ENCODE results near the gene PSMA3.
"Not testable (repeated sequence)": the region's sequence is repeated elsewhere in the genome, so short reads cannot be mapped to it uniquely, and the experiment has no call there.

Gene PSMA3

DNA sequence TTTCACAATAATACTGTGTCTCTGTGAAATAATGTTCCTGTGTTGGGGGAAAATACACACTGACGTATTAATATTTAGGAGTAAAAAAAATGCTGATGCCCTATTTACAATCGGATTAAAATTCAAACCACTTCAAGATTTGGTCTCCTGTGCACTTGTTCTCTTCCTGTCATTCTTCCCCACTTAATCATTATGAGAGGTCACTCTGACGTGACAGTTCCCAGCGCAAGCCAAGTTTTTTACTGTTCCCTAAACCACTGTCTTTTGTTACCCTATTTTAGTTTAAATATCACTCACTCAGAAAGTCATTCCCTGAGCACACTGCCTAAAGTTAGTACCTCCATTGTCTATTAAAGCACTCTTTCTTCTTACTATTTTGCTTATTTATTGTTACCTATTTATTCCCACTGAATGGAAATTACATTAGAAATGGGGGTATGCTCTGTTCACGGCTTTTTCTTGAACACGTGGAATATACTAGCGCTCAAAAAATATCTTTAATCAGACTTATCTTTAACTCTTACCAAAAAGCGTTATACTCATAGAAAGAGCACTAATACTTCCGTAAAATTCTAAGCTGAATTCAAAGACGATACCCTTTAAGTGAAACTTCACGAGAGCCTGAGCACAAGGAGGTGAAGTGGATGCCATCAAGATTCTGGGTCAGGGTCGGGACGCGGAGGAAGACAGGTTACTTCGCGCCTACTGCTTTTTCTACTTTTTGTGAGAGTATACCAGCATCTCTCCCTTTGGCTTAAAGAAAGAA lies 670 bp upstream of the PSMA3 start:
- Mint-ChIP-seq H3K4me3 (peak overlapping the region; percentile 88), H3K9me3 (no peaks in the 10 kb centered on the region), H3K36me3 (ENCODE audit: low read depth) (peaks cover 14% of the 10 kb centered on the region), H3K27ac (peak overlapping the region; percentile 96), H3K27me3 (ENCODE audit: low read depth) (peaks cover 3% of the 10 kb centered on the region), H3K4me1 (ENCODE audit: low read depth) (peaks cover 36% of the 10 kb centered on the region)
- no peak for DNase-seq (ENCODE audit: low spot score)

- H3K4me3 Mint-ChIP-seq: peak overlapping the region; percentile 88
- peak overlapping the region; percentile 96 for H3K27ac Mint-ChIP-seq
- peaks cover 36% of the 10 kb centered on the region for H3K4me1 Mint-ChIP-seq (ENCODE audit: low read depth)
- H3K27me3 Mint-ChIP-seq (ENCODE audit: low read depth): no peaks in the 10 kb centered on the region
- no peak for DNase-seq (ENCODE audit: low spot score)
- H3K9me3 Mint-ChIP-seq: no peaks in the 10 kb centered on the region
- peaks cover 19% of the 10 kb centered on the region for H3K36me3 Mint-ChIP-seq (ENCODE audit: low read depth)
These were observed 919 bp downstream of the PSMA3 start for GRCh38 chr14:58245562-58245961.

DNA sequence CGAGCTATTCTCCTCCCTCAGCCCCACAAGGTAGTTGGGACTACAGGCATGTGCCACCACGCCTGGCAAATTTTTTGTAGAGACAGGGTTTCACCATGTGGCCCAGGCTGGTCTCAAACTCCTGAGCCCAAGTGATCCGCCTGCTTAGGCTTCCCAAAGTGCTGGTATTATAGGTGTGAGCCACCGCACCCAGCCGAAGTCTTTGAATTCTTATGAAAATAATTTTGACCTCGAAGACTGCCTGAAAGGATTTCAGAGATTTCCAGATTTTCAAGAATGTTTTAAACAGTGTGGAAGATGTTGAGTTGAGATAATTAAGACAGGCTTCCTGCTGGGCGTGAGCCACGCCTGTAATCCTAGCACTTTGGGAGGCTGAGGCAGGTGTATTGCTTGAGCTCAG lies 5.0 kb downstream of the PSMA3 start:
- no peak overlapping the region for H3K27ac Mint-ChIP-seq
- H3K27me3 Mint-ChIP-seq (ENCODE audit: low read depth): no peaks in the 10 kb centered on the region
- H3K9me3 Mint-ChIP-seq: no peaks in the 10 kb centered on the region
- no peak for DNase-seq (ENCODE audit: low spot score)
- H3K4me3 Mint-ChIP-seq: no peak overlapping the region
- H3K36me3 Mint-ChIP-seq (ENCODE audit: low read depth): peaks cover 40% of the 10 kb centered on the region
- H3K4me1 Mint-ChIP-seq (ENCODE audit: low read depth): peaks cover 28% of the 10 kb centered on the region

DNA sequence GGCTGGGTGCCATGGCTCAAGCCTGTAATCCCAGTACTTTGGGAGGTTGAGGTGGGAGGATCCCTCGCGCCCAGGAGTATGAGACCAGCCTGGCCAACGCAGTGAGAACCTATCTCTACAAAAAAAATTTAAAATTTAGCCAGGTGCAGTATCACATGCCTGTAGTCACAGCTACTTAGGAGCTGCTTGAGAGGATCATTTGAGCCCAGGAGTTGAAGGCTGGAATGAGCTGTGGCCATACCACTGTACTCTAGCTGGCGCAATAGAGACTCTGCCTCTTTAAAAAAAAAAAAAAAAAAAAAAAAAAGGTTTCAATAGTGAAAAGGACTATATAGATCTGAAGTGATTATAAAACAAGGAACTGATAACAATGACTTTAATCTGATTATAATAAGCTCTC lies 13.5 kb downstream of the PSMA3 start:
- H3K4me1 Mint-ChIP-seq (ENCODE audit: low read depth): peaks cover 2% of the 10 kb centered on the region
- H3K27me3 Mint-ChIP-seq (ENCODE audit: low read depth): no peaks in the 10 kb centered on the region
- H3K9me3 Mint-ChIP-seq: no peaks in the 10 kb centered on the region
- peaks cover 45% of the 10 kb centered on the region for H3K36me3 Mint-ChIP-seq (ENCODE audit: low read depth)
- H3K27ac Mint-ChIP-seq: no peak overlapping the region
- no peak overlapping the region for H3K4me3 Mint-ChIP-seq
- no peak for DNase-seq (ENCODE audit: low spot score)

GRCh38 chr14:58262005-58262404 lies 17.4 kb downstream of the PSMA3 start:
- H3K4me3 Mint-ChIP-seq; H3K27me3 Mint-ChIP-seq (ENCODE audit: low read depth); DNase-seq (ENCODE audit: low spot score); H3K27ac Mint-ChIP-seq; H3K9me3 Mint-ChIP-seq; H3K4me1 Mint-ChIP-seq (ENCODE audit: low read depth): not testable (repeated sequence)
- H3K36me3 Mint-ChIP-seq (ENCODE audit: low read depth): peaks cover 62% of the 10 kb centered on the region

DNA sequence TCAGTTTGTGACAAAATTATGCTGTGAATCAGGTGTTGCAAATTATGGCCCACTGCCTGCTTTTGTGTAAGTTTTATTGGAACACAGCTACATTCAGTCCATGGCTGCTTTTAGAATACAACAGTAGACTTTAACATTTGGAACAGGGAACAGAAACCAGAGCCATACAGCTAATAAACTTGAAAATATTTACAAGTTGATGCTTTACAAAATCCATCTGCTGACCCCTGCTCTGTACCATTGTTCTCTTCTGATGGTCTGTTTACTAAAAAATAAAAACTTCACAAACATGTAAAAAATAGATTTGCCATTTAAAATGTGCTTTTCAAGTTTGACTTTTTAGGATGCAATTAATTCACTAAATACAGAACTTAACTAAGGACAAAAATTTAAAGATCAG lies 20.8 kb downstream of the PSMA3 start:
- Mint-ChIP-seq H3K4me1 (ENCODE audit: low read depth) (peaks cover 6% of the 10 kb centered on the region), H3K36me3 (ENCODE audit: low read depth) (peaks cover 64% of the 10 kb centered on the region), H3K27me3 (ENCODE audit: low read depth) (no peaks in the 10 kb centered on the region), H3K4me3 (no peak overlapping the region), H3K27ac (no peak overlapping the region), H3K9me3 (no peaks in the 10 kb centered on the region)
- no peak for DNase-seq (ENCODE audit: low spot score)

GRCh38 chr14:58270628-58271027 lies 26.0 kb downstream of the PSMA3 start:
- Mint-ChIP-seq H3K27ac (no peak overlapping the region), H3K27me3 (ENCODE audit: low read depth) (no peaks in the 10 kb centered on the region), H3K4me3 (no peak overlapping the region), H3K9me3 (no peaks in the 10 kb centered on the region), H3K36me3 (ENCODE audit: low read depth) (peaks cover 73% of the 10 kb centered on the region), H3K4me1 (ENCODE audit: low read depth) (peaks cover 24% of the 10 kb centered on the region)
- DNase-seq (ENCODE audit: low spot score): no peak

GRCh38 chr14:58272588-58273372 lies 28.1 kb downstream of the PSMA3 start:
- Mint-ChIP-seq H3K36me3 (ENCODE audit: low read depth) (peaks cover 70% of the 10 kb centered on the region), H3K27me3 (ENCODE audit: low read depth) (no peaks in the 10 kb centered on the region), H3K4me1 (ENCODE audit: low read depth) (peaks cover 37% of the 10 kb centered on the region), H3K27ac (no peak overlapping the region), H3K9me3 (no peaks in the 10 kb centered on the region), H3K4me3 (no peak overlapping the region)
- no peak for DNase-seq (ENCODE audit: low spot score)

- H3K36me3 Mint-ChIP-seq (ENCODE audit: low read depth): peaks cover 74% of the 10 kb centered on the region
- DNase-seq (ENCODE audit: low spot score): no peak
- peaks cover 36% of the 10 kb centered on the region for H3K4me1 Mint-ChIP-seq (ENCODE audit: low read depth)
- H3K27me3 Mint-ChIP-seq (ENCODE audit: low read depth): no peaks in the 10 kb centered on the region
- no peaks in the 10 kb centered on the region for H3K9me3 Mint-ChIP-seq
- H3K4me3 Mint-ChIP-seq: peak overlapping the region; percentile 69
- H3K27ac Mint-ChIP-seq: peak overlapping the region; percentile 89
These were observed 30.2 kb downstream of the PSMA3 start for GRCh38 chr14:58274881-58275280.

- Mint-ChIP-seq H3K36me3 (ENCODE audit: low read depth) (peaks cover 71% of the 10 kb centered on the region), H3K4me3 (peak overlapping the region; percentile 69), H3K27me3 (ENCODE audit: low read depth) (no peaks in the 10 kb centered on the region), H3K9me3 (no peaks in the 10 kb centered on the region), H3K27ac (peak overlapping the region; percentile 89), H3K4me1 (ENCODE audit: low read depth) (peaks cover 37% of the 10 kb centered on the region)
- no peak for DNase-seq (ENCODE audit: low spot score)
These were observed 31.0 kb downstream of the PSMA3 start for GRCh38 chr14:58275527-58276190.

DNA sequence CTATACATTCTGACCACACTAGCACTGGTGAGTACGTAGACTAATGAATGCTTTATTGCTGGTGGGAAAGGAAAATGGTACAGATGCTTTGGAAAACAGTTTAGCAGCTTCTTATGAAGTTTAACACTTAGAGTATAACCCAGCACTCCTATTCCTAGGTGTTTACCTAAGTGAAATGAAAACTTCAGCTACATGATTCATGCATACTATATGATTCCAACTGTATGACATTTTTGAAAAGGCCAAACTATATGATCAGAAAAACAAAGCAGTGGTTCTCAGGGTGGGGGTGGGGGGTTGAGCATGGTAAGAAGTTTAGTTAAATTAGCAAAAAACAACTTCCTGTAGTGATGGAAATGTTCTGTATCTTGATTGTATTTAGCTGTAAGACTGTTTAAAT lies 31.6 kb downstream of the PSMA3 start:
- DNase-seq (ENCODE audit: low spot score): no peak
- Mint-ChIP-seq H3K36me3 (ENCODE audit: low read depth) (peaks cover 72% of the 10 kb centered on the region), H3K4me1 (ENCODE audit: low read depth) (peaks cover 39% of the 10 kb centered on the region), H3K27ac (peak overlapping the region; percentile 11), H3K9me3 (no peaks in the 10 kb centered on the region), H3K4me3 (no peak overlapping the region), H3K27me3 (ENCODE audit: low read depth) (no peaks in the 10 kb centered on the region)

DNA sequence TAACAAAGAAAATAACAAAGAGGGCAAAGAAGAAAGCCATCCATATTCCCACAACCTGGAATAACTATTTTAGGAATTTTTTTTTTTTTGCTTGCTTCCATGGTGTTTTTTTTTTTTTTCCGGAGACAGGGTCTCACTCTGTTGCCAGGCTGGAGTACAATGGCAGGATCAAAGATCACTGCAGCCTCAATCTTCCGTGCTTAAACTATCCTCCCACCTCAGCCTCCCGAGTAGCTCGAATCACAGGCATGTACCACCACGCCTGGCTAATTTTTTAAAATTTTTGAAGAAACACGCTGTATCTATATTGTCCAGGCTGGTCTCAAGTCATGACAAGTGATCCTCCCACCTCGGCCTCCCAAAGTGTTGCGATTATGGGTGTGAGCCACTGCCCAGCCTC lies 33.5 kb downstream of the PSMA3 start:
- H3K36me3 Mint-ChIP-seq (ENCODE audit: low read depth): peaks cover 73% of the 10 kb centered on the region
- DNase-seq (ENCODE audit: low spot score): no peak
- no peak overlapping the region for H3K27ac Mint-ChIP-seq
- no peaks in the 10 kb centered on the region for H3K27me3 Mint-ChIP-seq (ENCODE audit: low read depth)
- H3K4me1 Mint-ChIP-seq (ENCODE audit: low read depth): peaks cover 56% of the 10 kb centered on the region
- H3K4me3 Mint-ChIP-seq: no peak overlapping the region
- H3K9me3 Mint-ChIP-seq: no peaks in the 10 kb centered on the region

- Mint-ChIP-seq H3K9me3 (no peaks in the 10 kb centered on the region), H3K27me3 (ENCODE audit: low read depth) (no peaks in the 10 kb centered on the region), H3K4me3 (peak overlapping the region; percentile 67), H3K27ac (peak overlapping the region; percentile 90), H3K4me1 (ENCODE audit: low read depth) (peaks cover 49% of the 10 kb centered on the region), H3K36me3 (ENCODE audit: low read depth) (peaks cover 75% of the 10 kb centered on the region)
- peak; percentile 36 for DNase-seq (ENCODE audit: low spot score)
These were observed 36.5 kb downstream of the PSMA3 start for GRCh38 chr14:58280954-58281787.
